Body of pancreas (tissue), 4 donors: Measurements from ENCODE around the gene CLEC2A. TPM values are rescaled to one million over a fixed set of nuclear protein-coding genes. Genes with fewer than 3 reads are reported as not detected.

Experiments
- ATAC-seq: fragments of 150-250 bp; one replicate; pipeline ENCODE4 v1.9.1; 2016
- DNase-seq, 4 donors: peaks; one replicate each; pipeline ENCODE4 v3.0.0-alpha.2; 2019
- H3K27ac ChIP-seq, 4 donors: fragments of 200-600 bp; sonication (generic); 1 replicate in 3 of 4; 2 replicates in 1 of 4; pipeline versions ENCODE4 v1.5.1 to v1.6.1; 2016 to 2019; ENCODE audit warnings: mild to moderate bottlenecking in 1 of 4, mixed read lengths in 1 of 4, moderate library complexity in 1 of 4
- H3K27me3 ChIP-seq, 2 donors: fragments of 200-600 bp; sonication (generic); one replicate each; pipeline ENCODE4 v1.6.0; 2016; ENCODE audit warnings: mild to moderate bottlenecking in 1 of 2
- H3K36me3 ChIP-seq, 2 donors: fragments of 200-600 bp; sonication (generic); replicated peaks in 1 of 2; 2 replicates each; pipeline ENCODE4 v1.5.1; 2016; ENCODE audit warnings: low read depth in 2 of 2; ENCODE audit not compliant: insufficient read depth in 1 of 2
- H3K4me1 ChIP-seq: fragments of 200-600 bp; sonication (generic); one replicate; pipeline ENCODE4 v1.6.0; 2016
- H3K4me3 ChIP-seq, 2 donors: fragments of 200-600 bp; sonication (generic); 1 replicate in 1 of 2; 2 replicates in 1 of 2; pipeline ENCODE4 v1.5.1; 2016 to 2019
- H3K9me3 ChIP-seq, 3 donors: fragments of 200-600 bp; sonication (generic); 1 replicate in 2 of 3; 2 replicates in 1 of 3; pipeline ENCODE4 v1.5.1; 2016
- CTCF ChIP-seq, 7 experiments: fragments of 450-650 bp in 4 of 7; fragments of 200-600 bp in 3 of 7; sonication (generic) in 3 of 7; IDR thresholded peaks; one replicate each; pipeline ENCODE4 v1.5.1; 2016 to 2019; ENCODE audit warnings: antibody characterized with exemption in 7 of 7
- POLR2A ChIP-seq, 3 donors: fragments of 450-650 bp; IDR thresholded peaks; one replicate each; pipeline ENCODE4 v1.6.1; 2016; ENCODE audit warnings: antibody characterized with exemption in 3 of 3, mild to moderate bottlenecking in 2 of 3
- WGBS, 2 donors: methylation state at CpG; one replicate each; pipeline ENCODE4 v1.1.5; 2017; 5-methylcytosine and 5-hydroxymethylcytosine counted together
- intact Hi-C: fragments of 100-400 bp; cut with DNase I; formaldehyde crosslinking; loops from one replicate; pipeline ENCODE4 v1.15.1; 2023
- total RNA-seq, 2 donors: library from RNA; depleted of rRNA; stranded (reverse); fragments of >200 nt; gene quantifications; one replicate each; pipeline ENCODE4 v1.1.0, GENCODE V29; 2016

CLEC2A gene
- total RNA-seq, 2 donors from 2014 or later = not detected

- no peak for ATAC-seq
- DNase-seq = no peak
- no peaks in the 10 kb centered on the region for H3K27me3 ChIP-seq
- no peak overlapping the region for H3K4me3 ChIP-seq
- no peak for TF ChIP-seq CTCF (IDR thresholded peaks at IDR 0.05)
- TF ChIP-seq POLR2A (IDR thresholded peaks at IDR 0.05) = no peak
- WGBS, 2 donors = 57 to 68% methylated on average over 10 of the region's 10 CpGs
- no peaks in the 10 kb centered on the region for H3K36me3 ChIP-seq
- intact Hi-C loops = no loop called here
- H3K9me3 ChIP-seq = no peaks in the 10 kb centered on the region
- H3K27ac ChIP-seq = no peak overlapping the region
- H3K4me1 ChIP-seq = no peaks in the 10 kb centered on the region
Measured at GRCh38 chr12:9936591-9936990, 4.4 kb upstream of the CLEC2A start.

GRCh38 chr12:9935026-9935425 lies 2.9 kb upstream of the CLEC2A start:
- DNase-seq (no peak), ATAC-seq (no peak)
- H3K4me1 ChIP-seq = no peaks in the 10 kb centered on the region
- H3K36me3 ChIP-seq = no peaks in the 10 kb centered on the region
- 71 to 85% methylated on average over 2 of the region's 2 CpGs for WGBS, 2 donors
- TF ChIP-seq CTCF (IDR thresholded peaks at IDR 0.05) (no peak), POLR2A (IDR thresholded peaks at IDR 0.05) (no peak)
- no peaks in the 10 kb centered on the region for H3K27me3 ChIP-seq
- no peaks in the 10 kb centered on the region for H3K9me3 ChIP-seq
- H3K4me3 ChIP-seq = no peak overlapping the region
- intact Hi-C loops = no loop called here
- H3K27ac ChIP-seq = no peak overlapping the region

- intact Hi-C loops = no loop called here
- no peak for ATAC-seq
- Histone ChIP-seq H3K9me3 (no peaks in the 10 kb centered on the region), H3K4me3 (no peak overlapping the region), H3K27ac (no peak overlapping the region), H3K36me3 (no peaks in the 10 kb centered on the region), H3K27me3 (no peaks in the 10 kb centered on the region), H3K4me1 (no peaks in the 10 kb centered on the region)
- TF ChIP-seq POLR2A (IDR thresholded peaks at IDR 0.05) = no peak
- no peak for TF ChIP-seq CTCF (IDR thresholded peaks at IDR 0.05)
- WGBS, 2 donors = 76 to 88% methylated on average over 2 of the region's 2 CpGs
- DNase-seq = no peak
Measured at GRCh38 chr12:9933958-9934357, 1.8 kb upstream of the CLEC2A start.

GRCh38 chr12:9931245-9931644 lies 925 bp downstream of the CLEC2A start:
- Histone ChIP-seq H3K36me3 (no peaks in the 10 kb centered on the region), H3K27me3 (no peaks in the 10 kb centered on the region), H3K4me3 (no peak overlapping the region), H3K9me3 (no peaks in the 10 kb centered on the region), H3K4me1 (no peaks in the 10 kb centered on the region), H3K27ac (no peak overlapping the region)
- no peak for DNase-seq
- WGBS, 2 donors = 48 to 50% methylated on average over 3 of the region's 3 CpGs
- intact Hi-C loops = no loop called here
- ATAC-seq = no peak
- no peak for TF ChIP-seq CTCF (IDR thresholded peaks at IDR 0.05)

GRCh38 chr12:9928607-9929006 lies 3.6 kb downstream of the CLEC2A start:
- WGBS, 2 donors = 69 to 79% methylated on average over 3 of the region's 3 CpGs
- intact Hi-C loops = loop anchor here (10.0 kb wide), 1 partner anchor 184 kb away; no protein-coding TSS in a partner anchor
- DNase-seq = no peak
- Histone ChIP-seq H3K27ac (no peak overlapping the region), H3K27me3 (no peaks in the 10 kb centered on the region), H3K4me3 (no peak overlapping the region), H3K9me3 (no peaks in the 10 kb centered on the region), H3K4me1 (no peaks in the 10 kb centered on the region), H3K36me3 (no peaks in the 10 kb centered on the region)
- TF ChIP-seq POLR2A (IDR thresholded peaks at IDR 0.05) (no peak), CTCF (IDR thresholded peaks at IDR 0.05) (no peak)
- ATAC-seq = no peak
